ENCODE results near the gene ULK4.
"Not testable (repeated sequence)": the region's sequence is repeated elsewhere in the genome, so short reads cannot be mapped to it uniquely, and the experiment has no call there.

The ULK4 gene

GRCh38 chr3:41740374-41740886 is 221.5 kb downstream of the ULK4 start:
- Histone ChIP-seq H3K9ac (ENCODE audit: low read length in 5 of 5) (no peak overlapping the region), H3K4me3 (ENCODE audit: low read depth in 1 of 5, low read length in 5 of 5) (no peak overlapping the region), H3K9me3 (ENCODE audit: control insufficient read depth in 5 of 5, low read length in 5 of 5) (no peaks in the 10 kb centered on the region)

GRCh38 chr3:41726891-41727290 is 235.0 kb downstream of the ULK4 start:
- Histone ChIP-seq H3K9ac (ENCODE audit: low read length in 5 of 5) (no peak overlapping the region), H3K4me1 (ENCODE audit: control insufficient read depth in 5 of 5, insufficient read depth in 5 of 5, low read length in 5 of 5) (no peaks in the 10 kb centered on the region), H3K4me3 (ENCODE audit: low read depth in 1 of 5, low read length in 5 of 5) (no peak overlapping the region), H3K9me3 (ENCODE audit: control insufficient read depth in 5 of 5, low read length in 5 of 5) (peaks cover 0 to 6% (median 0%) of the 10 kb centered on the region in 5 donors), H3K27me3 (ENCODE audit: control insufficient read depth in 5 of 5, insufficient read depth in 4 of 5, low read length in 5 of 5) (no peaks in the 10 kb centered on the region), H3K27ac (ENCODE audit: low read depth, low read length) (no peak overlapping the region), H3K36me3 (ENCODE audit: control insufficient read depth in 5 of 5, insufficient read depth in 5 of 5, low read length in 5 of 5) (no peaks in the 10 kb centered on the region)

More at GRCh38 chr3:41740374-41740886, 221.5 kb downstream of the ULK4 start:
- no peak overlapping the region for H3K27ac ChIP-seq (ENCODE audit: low read depth, low read length)
- no peaks in the 10 kb centered on the region for H3K27me3 ChIP-seq (ENCODE audit: control insufficient read depth in 5 of 5, insufficient read depth in 4 of 5, low read length in 5 of 5)
- H3K36me3 ChIP-seq (ENCODE audit: control insufficient read depth in 5 of 5, insufficient read depth in 5 of 5, low read length in 5 of 5), result peaks cover 0 to 4% (median 0%) of the 10 kb centered on the region in 5 donors
- H3K4me1 ChIP-seq (ENCODE audit: control insufficient read depth in 5 of 5, insufficient read depth in 5 of 5, low read length in 5 of 5), result no peaks in the 10 kb centered on the region

- no peaks in the 10 kb centered on the region for H3K4me1 ChIP-seq (ENCODE audit: control insufficient read depth in 5 of 5, insufficient read depth in 5 of 5, low read length in 5 of 5)
- no peaks in the 10 kb centered on the region for H3K36me3 ChIP-seq (ENCODE audit: control insufficient read depth in 5 of 5, insufficient read depth in 5 of 5, low read length in 5 of 5)
- no peaks in the 10 kb centered on the region for H3K27me3 ChIP-seq (ENCODE audit: control insufficient read depth in 5 of 5, insufficient read depth in 4 of 5, low read length in 5 of 5)
- no peak overlapping the region for H3K27ac ChIP-seq (ENCODE audit: low read depth, low read length)
- no peaks in the 10 kb centered on the region for H3K9me3 ChIP-seq (ENCODE audit: control insufficient read depth in 5 of 5, low read length in 5 of 5)
- H3K4me3 ChIP-seq (ENCODE audit: low read depth in 1 of 5, low read length in 5 of 5), result no peak overlapping the region
- no peak overlapping the region for H3K9ac ChIP-seq (ENCODE audit: low read length in 5 of 5)
These were observed 244.3 kb downstream of the ULK4 start for GRCh38 chr3:41717641-41718040.

- H3K27ac ChIP-seq (ENCODE audit: low read depth, low read length), result no peak overlapping the region
These were observed 245.4 kb downstream of the ULK4 start for GRCh38 chr3:41716471-41716870.

GRCh38 chr3:41715376-41715775 is 246.5 kb downstream of the ULK4 start:
- no peak overlapping the region for H3K9ac ChIP-seq (ENCODE audit: low read length in 5 of 5)
- H3K9me3 ChIP-seq (ENCODE audit: control insufficient read depth in 5 of 5, low read length in 5 of 5), result no peaks in the 10 kb centered on the region
- no peaks in the 10 kb centered on the region for H3K27me3 ChIP-seq (ENCODE audit: control insufficient read depth in 5 of 5, insufficient read depth in 4 of 5, low read length in 5 of 5)
- peaks cover 2 to 16% (median 9%) of the 10 kb centered on the region in 5 donors for H3K4me1 ChIP-seq (ENCODE audit: control insufficient read depth in 5 of 5, insufficient read depth in 5 of 5, low read length in 5 of 5)
- no peaks in the 10 kb centered on the region for H3K36me3 ChIP-seq (ENCODE audit: control insufficient read depth in 5 of 5, insufficient read depth in 5 of 5, low read length in 5 of 5)
- no peak overlapping the region for H3K27ac ChIP-seq (ENCODE audit: low read depth, low read length)
- no peak overlapping the region for H3K4me3 ChIP-seq (ENCODE audit: low read depth in 1 of 5, low read length in 5 of 5)

More at GRCh38 chr3:41716471-41716870, 245.4 kb downstream of the ULK4 start:
- H3K4me3 ChIP-seq (ENCODE audit: low read depth in 1 of 5, low read length in 5 of 5), result no peak overlapping the region
- no peaks in the 10 kb centered on the region for H3K36me3 ChIP-seq (ENCODE audit: control insufficient read depth in 5 of 5, insufficient read depth in 5 of 5, low read length in 5 of 5)
- H3K9me3 ChIP-seq (ENCODE audit: control insufficient read depth in 5 of 5, low read length in 5 of 5), result no peaks in the 10 kb centered on the region
- H3K9ac ChIP-seq (ENCODE audit: low read length in 5 of 5), result no peak overlapping the region
- H3K27me3 ChIP-seq (ENCODE audit: control insufficient read depth in 5 of 5, insufficient read depth in 4 of 5, low read length in 5 of 5), result no peaks in the 10 kb centered on the region
- H3K4me1 ChIP-seq (ENCODE audit: control insufficient read depth in 5 of 5, insufficient read depth in 5 of 5, low read length in 5 of 5), result peaks cover 0 to 8% (median 3%) of the 10 kb centered on the region in 5 donors

GRCh38 chr3:41711651-41712050 is 250.3 kb downstream of the ULK4 start:
- no peaks in the 10 kb centered on the region for H3K27me3 ChIP-seq (ENCODE audit: control insufficient read depth in 5 of 5, insufficient read depth in 4 of 5, low read length in 5 of 5)
- no peak overlapping the region for H3K4me3 ChIP-seq (ENCODE audit: low read depth in 1 of 5, low read length in 5 of 5)
- H3K9ac ChIP-seq (ENCODE audit: low read length in 5 of 5), result no peak overlapping the region
- no peaks in the 10 kb centered on the region for H3K9me3 ChIP-seq (ENCODE audit: control insufficient read depth in 5 of 5, low read length in 5 of 5)
- H3K4me1 ChIP-seq (ENCODE audit: control insufficient read depth in 5 of 5, insufficient read depth in 5 of 5, low read length in 5 of 5), result peaks cover 2 to 16% (median 9%) of the 10 kb centered on the region in 5 donors
- no peak overlapping the region for H3K27ac ChIP-seq (ENCODE audit: low read depth, low read length)
- no peaks in the 10 kb centered on the region for H3K36me3 ChIP-seq (ENCODE audit: control insufficient read depth in 5 of 5, insufficient read depth in 5 of 5, low read length in 5 of 5)

- Histone ChIP-seq H3K4me1 (ENCODE audit: control insufficient read depth in 5 of 5, insufficient read depth in 5 of 5, low read length in 5 of 5) (peaks cover 2 to 16% (median 9%) of the 10 kb centered on the region in 5 donors), H3K9ac (ENCODE audit: low read length in 5 of 5) (no peak overlapping the region), H3K9me3 (ENCODE audit: control insufficient read depth in 5 of 5, low read length in 5 of 5) (no peaks in the 10 kb centered on the region), H3K27ac (ENCODE audit: low read depth, low read length) (no peak overlapping the region), H3K27me3 (ENCODE audit: control insufficient read depth in 5 of 5, insufficient read depth in 4 of 5, low read length in 5 of 5) (no peaks in the 10 kb centered on the region), H3K4me3 (ENCODE audit: low read depth in 1 of 5, low read length in 5 of 5) (no peak overlapping the region), H3K36me3 (ENCODE audit: control insufficient read depth in 5 of 5, insufficient read depth in 5 of 5, low read length in 5 of 5) (no peaks in the 10 kb centered on the region)
These were observed 251.1 kb downstream of the ULK4 start for GRCh38 chr3:41710646-41711388.

- H3K36me3 ChIP-seq (ENCODE audit: control insufficient read depth in 5 of 5, insufficient read depth in 5 of 5, low read length in 5 of 5); H3K9me3 ChIP-seq (ENCODE audit: control insufficient read depth in 5 of 5, low read length in 5 of 5); H3K4me3 ChIP-seq (ENCODE audit: low read depth in 1 of 5, low read length in 5 of 5); H3K27ac ChIP-seq (ENCODE audit: low read depth, low read length); H3K27me3 ChIP-seq (ENCODE audit: control insufficient read depth in 5 of 5, insufficient read depth in 4 of 5, low read length in 5 of 5); H3K9ac ChIP-seq (ENCODE audit: low read length in 5 of 5): not testable (repeated sequence)
- H3K4me1 ChIP-seq (ENCODE audit: control insufficient read depth in 5 of 5, insufficient read depth in 5 of 5, low read length in 5 of 5), result peaks cover 2 to 16% (median 9%) of the 10 kb centered on the region in 5 donors
These were observed 252.7 kb downstream of the ULK4 start for GRCh38 chr3:41709213-41709612.

GRCh38 chr3:41708176-41708575 is 253.7 kb downstream of the ULK4 start:
- Histone ChIP-seq H3K27ac (ENCODE audit: low read depth, low read length) (no peak overlapping the region), H3K9ac (ENCODE audit: low read length in 5 of 5) (no peak overlapping the region), H3K27me3 (ENCODE audit: control insufficient read depth in 5 of 5, insufficient read depth in 4 of 5, low read length in 5 of 5) (no peaks in the 10 kb centered on the region), H3K4me1 (ENCODE audit: control insufficient read depth in 5 of 5, insufficient read depth in 5 of 5, low read length in 5 of 5) (peaks cover 2 to 16% (median 9%) of the 10 kb centered on the region in 5 donors), H3K36me3 (ENCODE audit: control insufficient read depth in 5 of 5, insufficient read depth in 5 of 5, low read length in 5 of 5) (no peaks in the 10 kb centered on the region), H3K4me3 (ENCODE audit: low read depth in 1 of 5, low read length in 5 of 5) (no peak overlapping the region), H3K9me3 (ENCODE audit: control insufficient read depth in 5 of 5, low read length in 5 of 5) (no peaks in the 10 kb centered on the region)

- Histone ChIP-seq H3K36me3 (ENCODE audit: control insufficient read depth in 5 of 5, insufficient read depth in 5 of 5, low read length in 5 of 5) (no peaks in the 10 kb centered on the region), H3K27me3 (ENCODE audit: control insufficient read depth in 5 of 5, insufficient read depth in 4 of 5, low read length in 5 of 5) (no peaks in the 10 kb centered on the region), H3K4me1 (ENCODE audit: control insufficient read depth in 5 of 5, insufficient read depth in 5 of 5, low read length in 5 of 5) (peaks cover 1 to 3% (median 2%) of the 10 kb centered on the region in 5 donors), H3K9ac (ENCODE audit: low read length in 5 of 5) (no peak overlapping the region), H3K9me3 (ENCODE audit: control insufficient read depth in 5 of 5, low read length in 5 of 5) (no peaks in the 10 kb centered on the region), H3K4me3 (ENCODE audit: low read depth in 1 of 5, low read length in 5 of 5) (no peak overlapping the region), H3K27ac (ENCODE audit: low read depth, low read length) (no peak overlapping the region)
These were observed 256.0 kb downstream of the ULK4 start for GRCh38 chr3:41705893-41706292.
